Hepatocyte (in vitro differentiated cells): ENCODE measurements around the gene ARHGAP33. TPM values are rescaled to one million over a fixed set of nuclear protein-coding genes. Genes with fewer than 3 reads are reported as not detected.

Experiments used
- DNase-seq: peaks from one replicate; pipeline ENCODE4 v3.0.0-alpha.2; 2016; ENCODE audit warnings: low spot score
- H2AFZ ChIP-seq: fragments of 200-600 bp; sonication (generic); 2 replicates; pipeline ENCODE4 v1.6.0; 2016; ENCODE audit warnings: antibody characterized with exemption, mild to moderate bottlenecking
- H3K27ac ChIP-seq: fragments of 200-600 bp; sonication (generic); 2 replicates; pipeline ENCODE4 v1.5.1; 2016; ENCODE audit warnings: mild to moderate bottlenecking
- H3K27me3 ChIP-seq: fragments of 200-600 bp; sonication (generic); 2 replicates; pipeline ENCODE4 v1.6.1; 2016
- H3K36me3 ChIP-seq: fragments of 200-600 bp; sonication (generic); replicated peaks from 2 replicates; pipeline ENCODE4 v1.5.1; 2016; ENCODE audit warnings: low read depth; ENCODE audit not compliant: insufficient read depth
- H3K4me1 ChIP-seq: fragments of 200-600 bp; sonication (generic); 2 replicates; pipeline ENCODE4 v1.5.1; 2016; ENCODE audit warnings: mild to moderate bottlenecking, moderate library complexity; ENCODE audit not compliant: insufficient read depth
- H3K4me2 ChIP-seq: fragments of 200-600 bp; sonication (generic); 2 replicates; pipeline ENCODE4 v1.6.0; 2016
- H3K4me3 ChIP-seq: fragments of 200-600 bp; sonication (generic); 2 replicates; pipeline ENCODE4 v1.5.1; 2016; ENCODE audit warnings: mild to moderate bottlenecking
- H3K79me2 ChIP-seq: fragments of 200-600 bp; sonication (generic); 2 replicates; pipeline ENCODE4 v1.6.0; 2017; ENCODE audit warnings: mild to moderate bottlenecking
- H3K9me2 ChIP-seq: fragments of 200-600 bp; sonication (generic); replicated peaks from 2 replicates; pipeline ENCODE4 v1.6.0; 2017; ENCODE audit warnings: mild to moderate bottlenecking; ENCODE audit not compliant: insufficient read depth
- H3K9me3 ChIP-seq: fragments of 200-600 bp; sonication (generic); 2 replicates; pipeline ENCODE4 v1.5.1; 2016; ENCODE audit warnings: low read depth, mild to moderate bottlenecking
- H4K20me1 ChIP-seq: fragments of 200-600 bp; sonication (generic); 2 replicates; pipeline ENCODE4 v1.6.0; 2016; ENCODE audit warnings: mild to moderate bottlenecking; ENCODE audit not compliant: insufficient read depth, poor library complexity, severe bottlenecking
- CTCF ChIP-seq: fragments of 200-600 bp; sonication (generic); IDR thresholded peaks from 2 replicates; pipeline ENCODE4 v1.5.1; 2016; ENCODE audit warnings: antibody characterized with exemption, mild to moderate bottlenecking; ENCODE audit not compliant: poor library complexity
- EZH2 ChIP-seq: fragments of 200-600 bp; sonication (generic); IDR thresholded peaks from 2 replicates; pipeline ENCODE4 v1.6.1; 2016; ENCODE audit warnings: antibody characterized with exemption, mild to moderate bottlenecking, borderline replicate concordance
- EZH2phosphoT487 ChIP-seq: fragments of 200-600 bp; sonication (generic); IDR thresholded peaks from one replicate; pipeline ENCODE4 v1.6.1; 2018; ENCODE audit warnings: antibody characterized with exemption, mild to moderate bottlenecking, low read depth, moderate library complexity; ENCODE audit not compliant: unreplicated experiment, severe bottlenecking
- WGBS: methylation state at CpG from one replicate; pipeline ENCODE4 v1.1.6; 2016; ENCODE audit warnings: low lambda C conversion rate; ENCODE audit errors: missing lambda C conversion rate; 5-methylcytosine and 5-hydroxymethylcytosine counted together
- polyA plus RNA-seq: library from polyadenylated mRNA; unstranded; fragments of >200 nt; fragmentation: Nextera tagmentation; extraction: Ambion mirVana; gene quantifications from 2 replicates; pipeline ENCODE4 v1.2.1, GENCODE V29; 2016
- total RNA-seq: library from RNA; depleted of rRNA; stranded (reverse); fragments of >200 nt; gene quantifications from 2 replicates; pipeline ENCODE4 v1.2.3, GENCODE V29; 2014

The ARHGAP33 gene
- total and polyA plus RNA-seq, 2 experiments from 2014 or later = 6.7 to 7.9 TPM

GRCh38 chr19:35744430-35745327 lies 30.7 kb upstream of the ARHGAP33 start:
- peak overlapping the region; percentile 60 for H2AFZ ChIP-seq
- no peaks in the 10 kb centered on the region for H3K27me3 ChIP-seq
- peak; percentile 98 for DNase-seq
- H4K20me1 ChIP-seq = no peaks in the 10 kb centered on the region
- peak overlapping the region; percentile 98 for H3K27ac ChIP-seq
- H3K4me2 ChIP-seq = peak overlapping the region; percentile 77
- H3K4me1 ChIP-seq = peaks cover 15% of the 10 kb centered on the region
- no peaks in the 10 kb centered on the region for H3K36me3 ChIP-seq
- no peaks in the 10 kb centered on the region for H3K9me3 ChIP-seq
- H3K4me3 ChIP-seq = peak overlapping the region; percentile 34
- no peaks in the 10 kb centered on the region for H3K9me2 ChIP-seq
- 10% methylated on average over 39 of the region's 41 CpGs for WGBS
- no peak for TF ChIP-seq EZH2
- no peak for TF ChIP-seq EZH2phosphoT487
- peak; percentile 54 for TF ChIP-seq CTCF
- H3K79me2 ChIP-seq = peaks cover 28% of the 10 kb centered on the region

- Histone ChIP-seq H3K9me3 (no peaks in the 10 kb centered on the region), H3K9me2 (no peaks in the 10 kb centered on the region), H3K79me2 (peaks cover 35% of the 10 kb centered on the region), H3K4me1 (peaks cover 15% of the 10 kb centered on the region), H3K36me3 (no peaks in the 10 kb centered on the region), H3K4me3 (peak within 1 kb of the TSS; percentile 48), H3K27me3 (no peaks in the 10 kb centered on the region), H3K4me2 (peak within 1 kb of the TSS; percentile 93), H4K20me1 (no peaks in the 10 kb centered on the region), H3K27ac (peak within 1 kb of the TSS; percentile 98), H2AFZ (peak within 1 kb of the TSS; percentile 60)
- peak; percentile 100 for DNase-seq
- WGBS = 1% methylated on average over 40 of the region's 40 CpGs
- no peak for TF ChIP-seq EZH2
- no peak for TF ChIP-seq EZH2phosphoT487
- TF ChIP-seq CTCF = no peak
Observed at GRCh38 chr19:35745328-35746086, 29.9 kb upstream of the ARHGAP33 start, which contains the start of the genes PSENEN and U2AF1L4. TSS of gene PSENEN (plus strand) at chr19:35745651. CDS start at chr19:35745931, 280 bp downstream. TSS of gene U2AF1L4 (minus strand) at chr19:35745418. CDS start at chr19:35745391, 27 bp downstream.

- Histone ChIP-seq H3K9me2 (no peaks in the 10 kb centered on the region), H3K4me2 (peak overlapping the region; percentile 93), H3K27ac (peak overlapping the region; percentile 73), H3K27me3 (no peaks in the 10 kb centered on the region), H3K4me1 (peaks cover 15% of the 10 kb centered on the region), H3K4me3 (peak overlapping the region; percentile 48), H4K20me1 (no peaks in the 10 kb centered on the region), H3K36me3 (no peaks in the 10 kb centered on the region), H3K9me3 (no peaks in the 10 kb centered on the region), H2AFZ (peak overlapping the region; percentile 22), H3K79me2 (peaks cover 35% of the 10 kb centered on the region)
- no peak for DNase-seq
- TF ChIP-seq CTCF (no peak), EZH2 (no peak), EZH2phosphoT487 (no peak)
- WGBS = 0% methylated on average over 4 of the region's 4 CpGs
Observed at GRCh38 chr19:35746087-35746462, 29.3 kb upstream of the ARHGAP33 start.
